HG03521 (cell line): ENCODE data around the gene PATE4.
A peak's percentile ranks its signal among the peaks of the same experiment; 100 is the strongest.

Experiments used
- ATAC-seq: cut with Tn5 transposase; IDR thresholded peaks from one replicate; pipeline ENCODE4 v1.9.1; 2021; ENCODE audit warnings: mild to moderate bottlenecking, moderate library complexity; ENCODE audit not compliant: unreplicated experiment

PATE4 gene

GRCh38 chr11:125887373-125888324 is 54.5 kb downstream of the PATE4 start, which contains the start of gene HYLS1:
HYLS1 (plus strand) TSS chr11:125887668; CDS start chr11:125899369, 11,701 bp downstream.
- peak; percentile 81 for ATAC-seq
